Tibial nerve (tissue), 3 donors: ENCODE results near the gene PRDM5.

Experiments
- EP300 ChIP-seq, 2 donors: sonication (generic); formaldehyde crosslinking; IDR thresholded peaks; one replicate each; pipeline ENCODE4 v1.6.1; 2017; ENCODE audit warnings: antibody characterized with exemption in 2 of 2, mild to moderate bottlenecking in 1 of 2
- POLR2A ChIP-seq, 2 donors: fragments of 450-650 bp; IDR thresholded peaks; one replicate each; pipeline ENCODE4 v1.6.1; 2017; ENCODE audit warnings: antibody characterized with exemption in 2 of 2, mild to moderate bottlenecking in 2 of 2, moderate library complexity in 2 of 2

DNA sequence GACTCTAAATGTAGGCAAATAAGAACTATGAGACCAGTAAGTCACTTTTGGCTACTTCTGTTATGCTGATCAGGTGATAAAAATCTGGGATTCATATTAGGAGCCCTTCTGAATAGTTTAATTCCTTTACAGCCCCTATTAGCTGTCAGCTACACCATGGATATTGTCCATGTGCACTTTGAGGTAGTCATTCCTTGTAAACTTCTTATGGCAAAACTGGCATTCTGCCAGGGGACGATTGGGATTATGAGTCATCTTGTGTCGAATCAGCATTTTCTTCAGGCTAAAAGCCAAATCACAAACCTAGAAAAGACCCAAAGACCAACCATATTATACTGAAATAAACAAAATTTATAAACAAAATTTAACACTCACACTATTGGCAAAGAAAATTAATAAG is 227.6 kb downstream of the PRDM5 start:
- TF ChIP-seq POLR2A (IDR thresholded peaks at IDR 0.05) (no peak), EP300 (IDR thresholded peaks at IDR 0.05) (no peak)
